Cardiac septum (tissue), 1 donor: ENCODE results near the gene CCDC197. TPM values are rescaled to one million over a fixed set of nuclear protein-coding genes. Genes with fewer than 3 reads are reported as not detected.

ENCODE experiments used
- DNase-seq: peaks from one replicate; pipeline ENCODE4 v3.0.0-alpha.2; 2020; ENCODE audit warnings: low spot score
- intact Hi-C: fragments of 100-400 bp; cut with DNase I; formaldehyde crosslinking; loops from one replicate; pipeline ENCODE4 v1.14.0; 2022
- total RNA-seq: library from RNA; stranded (reverse); fragmentation: NEBNext Ultra II Directional; extraction: Animal tissue kit (Norgen Biotek cat#: 25700); gene quantifications from one replicate; pipeline ENCODE4 v1.2.1, GENCODE V29; 2021
- donor health status: DM: no; HTN: no; CAD: no.

CCDC197 gene
- total RNA-seq, 1 donor from 2014 or later, result 3.4 TPM

GRCh38 chr14:94034886-94035285 lies 37.8 kb downstream of the CCDC197 start:
- no peak for DNase-seq
- intact Hi-C loops, result loop anchor here (5.0 kb wide), 1 partner anchor 142 kb away; no protein-coding TSS in a partner anchor

GRCh38 chr14:94036313-94037167 lies 39.4 kb downstream of the CCDC197 start:
- no peak for DNase-seq
- intact Hi-C loops, result loop anchor here (1.0 to 5.0 kb wide), 2 partner anchors 100 to 141 kb away; no protein-coding TSS in a partner anchor

GRCh38 chr14:94037954-94038353 lies 40.9 kb downstream of the CCDC197 start:
- no peak for DNase-seq
- intact Hi-C loops, result loop anchor here (1.0 to 5.0 kb wide), 2 partner anchors 98 to 139 kb away; no protein-coding TSS in a partner anchor

GRCh38 chr14:94038510-94038909 lies 41.4 kb downstream of the CCDC197 start:
- intact Hi-C loops, result loop anchor here (5.0 kb wide), 1 partner anchor 139 kb away; no protein-coding TSS in a partner anchor
- DNase-seq, result no peak

DNA sequence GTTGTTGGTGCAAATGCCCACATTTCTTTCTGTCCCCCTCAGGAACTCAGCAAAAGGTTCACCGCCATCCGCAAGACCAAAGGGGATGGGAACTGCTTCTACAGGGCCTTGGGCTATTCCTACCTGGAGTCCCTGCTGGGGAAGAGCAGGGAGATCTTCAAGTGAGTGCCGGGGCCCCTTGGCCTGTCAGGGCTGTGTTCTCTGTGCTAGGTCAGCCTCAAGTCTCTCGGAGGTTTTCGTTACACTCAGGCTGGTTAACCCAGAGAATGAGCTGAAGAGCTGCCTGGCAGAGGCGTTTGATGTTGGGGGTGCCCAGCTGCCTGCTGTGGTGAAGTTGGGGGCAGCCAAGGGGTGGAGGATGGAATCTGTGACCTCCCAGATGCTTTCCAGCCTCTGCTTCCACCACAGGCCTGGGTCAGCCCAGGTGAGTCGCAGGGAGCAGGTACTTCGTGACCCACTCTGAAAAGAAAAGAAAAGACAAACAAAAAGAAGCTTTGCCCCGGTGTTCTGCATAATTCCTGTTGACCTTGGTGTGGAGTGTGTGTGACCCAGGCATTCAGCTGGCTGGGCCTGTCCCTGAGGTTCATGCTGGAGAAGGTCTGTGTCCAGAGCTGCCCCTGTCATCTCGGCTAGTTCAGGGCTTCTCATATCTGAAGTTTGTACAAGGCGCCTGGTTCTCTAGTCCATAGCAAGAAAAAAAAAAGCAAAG lies 42.0 kb downstream of the CCDC197 start:
- intact Hi-C loops, result loop anchor here (5.0 kb wide), 1 partner anchor 138 kb away; no protein-coding TSS in a partner anchor
- DNase-seq, result no peak

- intact Hi-C loops, result no loop called here
- DNase-seq, result no peak
Measured at GRCh38 chr14:94040247-94040646, 43.1 kb downstream of the CCDC197 start.

GRCh38 chr14:94040796-94041195 lies 43.7 kb downstream of the CCDC197 start:
- DNase-seq, result no peak
- intact Hi-C loops, result no loop called here

DNA sequence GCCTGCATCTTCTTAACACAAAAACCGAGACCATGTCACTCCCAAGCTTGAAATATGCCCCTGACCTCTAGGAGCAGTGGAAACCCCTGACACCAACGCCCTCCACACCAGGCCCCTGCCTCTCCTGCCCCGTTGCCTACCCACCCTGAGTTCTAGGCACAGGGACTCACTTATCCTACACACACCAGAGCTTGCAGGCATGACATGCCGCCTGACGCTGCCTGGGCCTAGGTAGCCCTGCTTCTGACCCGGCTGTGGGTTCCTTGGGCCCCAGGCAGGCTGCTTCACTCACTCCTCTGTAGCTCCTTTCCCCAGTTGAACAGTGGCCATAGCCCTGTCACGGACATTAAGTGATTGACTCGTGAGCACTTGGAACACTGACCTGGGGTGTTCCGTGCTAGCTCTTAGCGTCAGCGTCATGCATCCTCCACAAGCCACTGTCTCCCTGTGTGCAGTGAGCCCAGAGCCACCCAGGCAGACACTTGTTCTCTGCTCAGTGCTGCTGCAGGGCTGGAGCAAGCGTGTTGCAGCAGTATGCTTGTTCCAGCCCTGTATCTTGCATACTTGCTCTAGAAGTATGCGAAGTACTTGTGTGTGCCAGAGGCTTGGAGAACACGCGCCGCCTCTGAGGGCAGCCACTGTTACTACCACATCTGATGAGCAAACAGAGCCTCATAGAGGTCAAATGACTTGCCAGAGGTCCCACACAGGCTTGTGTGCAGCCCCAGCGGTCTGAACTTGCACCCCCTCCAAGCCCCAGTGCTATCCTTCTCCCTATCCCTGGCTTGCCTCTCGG lies 44.6 kb downstream of the CCDC197 start:
- intact Hi-C loops, result no loop called here

DNA sequence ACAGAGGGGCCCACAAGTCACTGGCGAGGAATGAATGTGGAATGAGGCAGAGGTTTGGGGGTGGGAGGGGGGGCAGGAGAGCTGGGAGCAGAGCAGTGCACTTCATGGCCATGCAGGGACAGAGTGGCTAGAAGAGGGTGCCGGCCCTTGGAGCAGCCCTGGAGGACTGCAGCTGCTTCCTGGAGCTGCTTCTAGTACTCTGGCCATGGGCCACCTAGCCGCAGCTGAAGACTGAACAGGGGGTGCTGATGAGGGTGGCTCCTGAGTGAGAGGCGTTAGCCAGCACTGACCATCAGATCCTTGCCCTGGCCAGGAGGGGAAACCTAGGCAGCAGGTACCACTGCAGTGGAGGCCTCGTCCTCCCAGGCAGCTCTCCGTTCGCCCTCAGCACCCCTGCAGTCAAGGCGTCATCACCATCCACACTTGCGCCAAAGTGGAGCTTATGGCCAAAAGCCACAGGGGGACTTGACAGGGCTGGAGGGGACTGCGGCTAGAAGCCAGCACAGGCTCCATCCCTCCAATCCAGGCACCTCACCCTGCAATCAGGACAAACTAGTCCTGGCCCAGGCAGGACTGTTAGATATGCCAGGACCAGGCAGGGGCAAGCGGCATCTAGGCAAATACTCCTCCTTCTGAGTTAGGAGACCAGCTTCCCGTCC lies 45.5 kb downstream of the CCDC197 start:
- intact Hi-C loops, result no loop called here

More for the DNA sequence above, 44.6 kb downstream of the CCDC197 start:
- no peak for DNase-seq

DNA sequence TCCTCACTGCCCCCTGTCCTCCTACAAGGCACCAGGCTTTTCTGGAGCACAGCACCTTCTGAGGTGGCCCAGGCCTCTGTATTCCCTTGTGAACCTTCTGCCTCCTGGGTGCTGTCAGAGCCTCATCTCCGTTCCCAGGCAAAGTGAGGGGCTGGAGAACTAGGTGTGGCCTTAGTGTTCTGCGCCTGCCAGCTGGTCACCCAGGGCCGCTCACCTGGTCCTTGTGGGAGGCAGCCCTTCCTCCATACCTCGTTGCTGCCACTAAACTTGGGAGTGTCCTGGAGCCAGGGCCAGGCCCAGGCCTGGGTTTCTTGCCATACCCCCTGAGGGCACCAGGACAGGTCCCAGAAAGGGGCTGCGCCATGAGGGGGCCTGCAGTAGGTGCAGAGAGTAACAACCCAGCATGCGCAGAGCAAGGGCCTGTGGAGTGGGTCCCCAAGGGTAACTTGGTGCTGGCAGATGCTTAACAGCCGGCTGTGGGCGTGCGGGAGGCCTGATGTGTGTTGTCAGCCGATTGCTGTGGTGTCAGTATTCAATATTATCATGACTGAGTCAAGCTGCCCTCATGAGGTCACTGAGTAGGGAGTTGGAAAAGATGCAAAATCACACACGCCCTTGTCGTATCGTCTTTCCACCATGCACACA lies 46.1 kb downstream of the CCDC197 start:
- intact Hi-C loops, result no loop called here
- DNase-seq, result no peak

More for the DNA sequence above, 45.5 kb downstream of the CCDC197 start:
- DNase-seq, result no peak

DNA sequence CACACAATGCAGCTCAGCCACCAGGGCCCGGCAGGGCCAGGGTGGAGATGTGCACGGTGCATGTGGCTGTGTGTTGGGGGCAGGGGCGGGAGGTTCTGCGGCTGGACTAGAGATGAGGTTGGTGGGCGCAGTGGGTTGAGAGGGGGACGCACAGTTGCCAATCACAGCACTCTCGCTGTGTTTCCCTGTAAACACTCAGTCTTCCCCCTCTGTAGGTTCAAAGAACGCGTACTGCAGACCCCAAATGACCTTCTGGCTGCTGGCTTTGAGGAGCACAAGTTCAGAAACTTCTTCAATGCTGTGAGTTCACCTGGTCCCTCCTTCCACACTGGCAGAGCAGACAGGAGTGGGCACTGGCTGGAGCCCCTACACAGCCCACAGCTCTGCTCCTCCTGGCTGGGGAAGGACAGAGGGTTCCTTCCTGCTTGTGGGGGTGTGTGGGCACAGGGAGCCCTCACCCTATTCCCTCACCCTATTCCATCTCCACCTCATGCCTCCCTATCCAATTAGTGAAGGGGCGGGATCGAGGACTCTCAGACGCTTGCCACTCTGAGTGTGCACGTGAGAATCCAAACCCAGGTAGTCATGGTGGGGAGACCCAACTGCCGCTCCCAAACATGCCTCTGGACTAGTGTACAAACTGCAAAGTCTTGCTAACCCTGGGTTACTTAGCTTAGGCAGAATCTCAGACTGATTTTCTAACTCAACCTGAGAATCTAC lies 46.8 kb downstream of the CCDC197 start:
- intact Hi-C loops, result no loop called here
- no peak for DNase-seq

GRCh38 chr14:94044476-94045091 lies 47.5 kb downstream of the CCDC197 start:
- DNase-seq, result peak; percentile 44
- intact Hi-C loops, result no loop called here

DNA sequence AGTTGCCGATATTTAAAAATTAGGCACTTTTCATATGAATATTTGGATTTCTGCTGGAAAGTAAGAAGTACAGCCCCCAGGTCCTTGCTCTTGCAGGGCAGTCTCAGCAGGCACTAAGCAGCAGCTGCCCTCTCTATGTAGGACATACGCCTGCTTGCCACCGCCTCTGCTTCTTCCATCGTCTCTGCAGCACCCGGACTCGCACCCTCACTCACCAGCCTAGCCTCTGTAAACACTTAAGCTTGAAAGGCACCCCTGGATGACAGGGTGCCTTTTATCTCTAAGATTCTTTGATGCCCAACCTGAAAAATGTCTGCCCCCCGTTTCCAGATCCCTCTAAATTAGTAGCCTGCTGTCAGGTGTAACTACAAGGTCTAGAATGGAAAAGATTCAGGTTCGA lies 48.0 kb downstream of the CCDC197 start:
- intact Hi-C loops, result no loop called here
- peak; percentile 58 for DNase-seq

DNA sequence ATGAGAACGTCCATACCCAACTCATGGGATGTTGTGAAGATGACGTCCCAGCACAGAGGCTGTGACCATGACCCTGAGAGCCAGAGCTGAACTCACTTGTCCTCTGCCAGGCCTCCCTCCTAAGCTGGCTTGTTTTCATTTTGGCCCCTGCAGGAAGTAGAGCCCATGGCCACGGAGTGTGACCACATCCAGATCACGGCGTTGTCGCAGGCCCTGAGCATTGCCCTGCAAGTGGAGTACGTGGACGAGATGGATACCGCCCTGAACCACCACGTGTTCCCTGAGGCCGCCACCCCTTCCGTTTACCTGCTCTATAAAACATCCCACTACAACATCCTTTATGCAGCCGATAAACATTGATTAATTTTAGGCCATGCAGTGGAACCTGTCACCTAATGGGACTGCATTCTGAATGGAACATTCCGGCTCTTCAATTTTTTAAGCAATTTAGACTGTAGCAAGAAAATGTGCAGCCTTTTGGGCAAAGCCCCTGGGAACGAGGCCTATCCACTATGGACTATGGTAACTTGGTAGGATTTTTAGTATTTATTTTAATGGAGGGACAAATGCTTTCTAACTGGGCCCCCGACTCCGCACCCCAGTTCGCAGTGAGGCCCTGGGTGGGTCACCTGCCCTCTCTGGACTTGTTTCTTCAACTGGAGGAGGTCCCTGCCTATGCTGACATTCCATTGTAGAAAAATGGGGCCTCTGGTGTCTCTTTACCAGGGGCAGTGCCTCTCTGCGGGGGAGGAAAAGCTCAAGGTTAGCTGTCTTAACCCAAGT lies 48.7 kb downstream of the CCDC197 start:
- intact Hi-C loops, result no loop called here
- peak; percentile 44 for DNase-seq

DNA sequence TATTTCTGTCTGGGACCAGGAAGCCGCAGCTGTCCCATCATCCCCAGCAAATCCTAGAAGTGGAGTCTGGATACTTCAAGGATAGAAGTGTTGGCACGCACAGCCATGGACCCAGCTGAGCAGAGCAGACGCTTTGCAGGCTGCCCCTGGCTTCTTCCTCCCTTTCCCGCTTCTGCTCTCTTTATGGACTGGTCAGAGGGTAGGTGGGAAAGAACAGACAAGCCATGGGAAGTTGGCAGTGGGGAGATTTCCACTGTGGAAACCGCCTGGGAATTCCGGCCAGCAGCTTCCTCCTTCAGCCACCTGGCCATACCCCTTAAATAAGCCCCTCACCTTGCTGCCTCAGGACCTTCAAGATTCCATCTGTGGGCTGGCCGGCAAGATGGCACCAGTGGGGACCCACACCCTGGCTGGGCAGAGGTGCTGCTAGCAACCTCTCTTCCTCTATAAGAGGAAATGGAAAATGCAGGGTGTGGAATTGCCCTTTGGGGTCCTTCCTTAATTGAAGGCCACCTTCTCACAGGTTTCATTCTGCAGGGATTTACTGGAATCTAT lies 49.7 kb downstream of the CCDC197 start:
- intact Hi-C loops, result no loop called here
- peak; percentile 67 for DNase-seq

DNA sequence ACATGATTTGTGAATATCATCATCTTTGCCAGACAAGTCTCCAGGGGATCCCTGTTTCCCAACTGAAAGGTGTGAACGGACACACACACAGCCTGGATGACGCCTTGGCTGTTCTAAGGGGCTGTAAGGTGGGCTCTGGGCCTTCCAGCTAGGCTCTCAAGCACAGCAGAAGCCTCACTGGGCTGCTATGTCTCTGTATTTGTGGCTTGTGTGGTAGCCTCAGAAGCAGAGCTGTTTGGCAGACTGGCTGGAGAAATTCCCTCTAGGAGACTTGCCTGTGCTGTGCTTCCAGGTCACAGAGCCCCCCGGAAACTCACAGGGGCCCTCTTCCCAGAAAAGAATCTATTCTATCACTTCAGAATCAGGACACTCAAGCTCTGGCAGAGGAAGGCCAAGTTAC lies 50.5 kb downstream of the CCDC197 start:
- peak; percentile 41 for DNase-seq
- intact Hi-C loops, result no loop called here
